Endothelial cell of hepatic sinusoid (primary cell): ENCODE results near the gene KCNIP3.

Source experiments
- in situ Hi-C: cut with HindIII; loops from 2 replicates; pipeline ENCODE4 v1.10.0; 2017; ENCODE audit warnings: low sequenced_read_pairs

Gene KCNIP3

DNA sequence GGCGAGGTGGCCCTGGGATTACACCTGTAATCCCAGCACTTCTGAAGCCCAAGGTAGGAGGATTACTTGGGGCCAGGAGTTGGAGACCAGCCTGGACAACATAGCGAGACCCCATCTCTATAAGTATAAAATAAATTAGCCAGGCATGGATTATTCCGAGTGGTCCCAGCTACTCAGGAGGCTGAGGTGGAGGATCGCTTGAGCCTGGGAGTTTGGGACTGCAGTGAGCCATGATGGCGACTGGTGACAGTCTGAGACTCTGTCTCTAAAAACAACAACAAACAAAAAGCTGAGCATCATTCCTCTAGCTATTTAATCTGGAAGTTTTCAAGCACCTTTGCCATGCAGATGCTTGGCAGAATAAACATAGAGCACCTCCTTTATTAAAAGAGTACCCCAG lies 83.6 kb downstream of the KCNIP3 start:
- in situ Hi-C loops, result no loop called here

DNA sequence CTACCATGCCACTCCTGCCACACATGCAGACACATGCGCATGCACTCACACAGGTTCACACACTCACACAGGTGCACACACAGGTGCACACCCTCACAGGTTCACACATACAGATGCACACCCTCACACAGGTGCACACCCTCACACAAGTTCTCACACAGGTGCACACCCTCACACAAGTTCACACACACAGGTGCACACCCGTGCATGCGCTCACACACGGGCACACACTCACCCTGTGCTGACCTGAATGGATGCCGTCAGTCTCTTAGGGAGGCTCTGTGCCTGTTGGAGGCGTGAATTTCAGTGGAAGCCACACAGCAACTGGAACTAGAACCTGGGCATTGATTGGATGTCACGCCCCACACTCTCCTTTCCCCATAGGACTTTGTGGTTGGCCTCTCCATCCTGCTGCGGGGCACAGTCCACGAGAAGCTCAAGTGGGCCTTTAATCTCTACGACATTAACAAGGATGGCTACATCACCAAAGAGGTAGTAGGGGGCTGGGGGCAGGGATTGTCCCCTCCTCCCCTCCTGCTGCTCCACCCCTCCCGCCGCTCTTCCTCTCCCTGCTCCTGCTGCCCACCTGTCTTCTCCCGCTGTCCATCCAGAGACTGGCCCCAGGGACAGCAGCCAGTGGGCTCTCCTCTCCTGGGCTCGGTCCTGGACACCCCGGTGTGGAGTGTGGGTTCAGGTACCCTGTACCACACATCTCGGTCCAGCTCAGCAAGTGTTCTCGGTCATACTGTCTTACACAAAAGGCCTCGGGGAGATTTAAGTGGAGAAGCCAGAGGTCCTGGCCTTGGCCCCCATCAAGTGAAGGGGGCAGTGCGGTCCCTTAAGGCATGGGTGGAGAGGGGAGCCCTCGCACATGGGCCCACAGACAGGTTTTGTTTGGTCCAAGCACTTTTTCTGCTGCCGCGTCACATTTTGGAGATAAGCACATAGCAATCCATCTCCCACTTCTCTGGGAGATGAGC lies 84.4 kb downstream of the KCNIP3 start:
- in situ Hi-C loops, result no loop called here

DNA sequence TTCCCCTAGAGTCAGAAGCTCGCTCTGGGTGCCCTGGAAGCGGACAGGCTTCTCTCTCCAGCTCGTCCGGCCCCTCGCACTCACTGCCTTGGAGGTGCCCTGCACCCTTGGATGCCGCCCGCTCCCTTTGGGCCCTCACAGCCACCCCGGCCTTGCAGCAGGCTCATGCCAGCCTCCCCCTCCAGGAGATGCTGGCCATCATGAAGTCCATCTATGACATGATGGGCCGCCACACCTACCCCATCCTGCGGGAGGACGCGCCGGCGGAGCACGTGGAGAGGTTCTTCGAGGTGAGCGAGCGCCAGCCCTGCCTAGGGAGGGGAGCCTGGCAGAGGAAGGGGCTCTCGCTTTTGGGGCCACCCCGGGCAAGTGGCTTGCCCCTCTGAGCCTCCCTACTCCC lies 85.0 kb downstream of the KCNIP3 start:
- in situ Hi-C loops, result no loop called here

DNA sequence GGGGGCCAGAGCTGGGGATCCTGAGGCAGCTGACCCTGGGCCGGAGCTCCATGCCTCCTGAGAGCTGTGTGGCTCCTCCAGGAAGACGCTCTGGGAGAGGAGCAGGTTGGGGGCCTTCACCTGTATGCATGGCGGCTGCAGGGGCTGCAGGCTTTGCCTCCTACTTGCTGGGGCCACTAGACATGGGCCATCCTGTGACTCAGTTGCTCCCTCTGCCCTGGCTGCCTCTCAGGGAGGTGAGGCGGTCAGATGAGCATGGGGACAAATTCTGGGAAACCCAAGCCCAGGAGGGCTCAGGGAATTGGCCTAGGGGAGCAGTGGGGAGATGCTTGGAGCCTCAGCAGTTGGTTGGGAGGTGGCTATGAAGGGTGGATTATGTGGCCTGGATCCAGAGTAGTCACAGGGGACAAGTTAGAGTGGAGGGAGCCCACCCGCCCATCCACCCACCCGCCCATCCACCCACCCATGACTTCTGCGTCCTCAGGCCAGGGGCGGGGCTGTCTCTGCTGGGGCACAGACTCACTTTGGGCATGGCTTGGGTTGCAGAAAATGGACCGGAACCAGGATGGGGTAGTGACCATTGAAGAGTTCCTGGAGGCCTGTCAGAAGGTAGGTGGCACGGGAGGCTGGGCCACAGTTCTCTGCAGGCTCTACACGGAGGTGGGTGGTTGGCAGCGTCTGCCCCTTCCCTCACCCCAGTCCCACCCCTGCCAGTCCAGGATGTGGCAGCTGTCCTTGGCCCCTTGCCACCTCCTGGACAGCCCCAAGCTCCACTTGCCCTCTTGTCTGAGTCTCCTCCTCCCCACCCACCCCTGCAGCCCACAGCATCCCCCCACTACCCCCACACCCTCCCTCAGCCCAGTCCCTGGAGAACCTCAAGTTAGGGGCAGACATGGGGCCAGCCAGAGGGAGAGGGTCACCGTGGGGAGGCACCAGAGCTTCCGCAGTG lies 85.8 kb downstream of the KCNIP3 start:
- in situ Hi-C loops, result no loop called here

DNA sequence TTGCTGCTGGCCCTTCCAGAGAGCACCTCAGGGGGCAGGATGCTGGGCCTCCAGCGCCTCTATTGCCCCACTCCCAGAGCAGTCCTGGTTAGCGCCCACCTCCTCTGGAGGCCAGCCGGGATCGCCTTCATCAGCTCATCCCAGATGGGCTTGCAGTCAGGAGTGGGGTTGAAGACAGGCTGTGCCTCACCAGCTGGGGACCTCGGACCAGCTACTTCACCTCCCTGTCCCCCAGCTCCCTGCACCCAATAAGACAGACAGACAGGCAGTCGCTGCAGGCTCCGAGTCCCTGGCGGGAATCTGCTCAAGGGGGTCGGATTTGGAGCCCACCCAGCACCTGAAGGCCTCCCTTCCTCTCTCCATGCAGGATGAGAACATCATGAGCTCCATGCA lies 86.5 kb downstream of the KCNIP3 start:
- in situ Hi-C loops, result no loop called here

DNA sequence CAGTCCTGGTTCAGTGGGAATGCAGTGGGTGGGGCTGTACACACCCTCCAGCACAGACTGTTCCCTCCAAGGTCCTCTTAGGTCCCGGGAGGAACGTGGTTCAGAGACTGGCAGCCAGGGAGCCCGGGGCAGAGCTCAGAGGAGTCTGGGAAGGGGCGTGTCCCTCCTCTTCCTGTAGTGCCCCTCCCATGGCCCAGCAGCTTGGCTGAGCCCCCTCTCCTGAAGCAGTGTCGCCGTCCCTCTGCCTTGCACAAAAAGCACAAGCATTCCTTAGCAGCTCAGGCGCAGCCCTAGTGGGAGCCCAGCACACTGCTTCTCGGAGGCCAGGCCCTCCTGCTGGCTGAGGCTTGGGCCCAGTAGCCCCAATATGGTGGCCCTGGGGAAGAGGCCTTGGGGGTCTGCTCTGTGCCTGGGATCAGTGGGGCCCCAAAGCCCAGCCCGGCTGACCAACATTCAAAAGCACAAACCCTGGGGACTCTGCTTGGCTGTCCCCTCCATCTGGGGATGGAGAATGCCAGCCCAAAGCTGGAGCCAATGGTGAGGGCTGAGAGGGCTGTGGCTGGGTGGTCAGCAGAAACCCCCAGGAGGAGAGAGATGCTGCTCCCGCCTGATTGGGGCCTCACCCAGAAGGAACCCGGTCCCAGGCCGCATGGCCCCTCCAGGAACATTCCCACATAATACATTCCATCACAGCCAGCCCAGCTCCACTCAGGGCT lies 87.9 kb downstream of the KCNIP3 start:
- in situ Hi-C loops, result no loop called here

DNA sequence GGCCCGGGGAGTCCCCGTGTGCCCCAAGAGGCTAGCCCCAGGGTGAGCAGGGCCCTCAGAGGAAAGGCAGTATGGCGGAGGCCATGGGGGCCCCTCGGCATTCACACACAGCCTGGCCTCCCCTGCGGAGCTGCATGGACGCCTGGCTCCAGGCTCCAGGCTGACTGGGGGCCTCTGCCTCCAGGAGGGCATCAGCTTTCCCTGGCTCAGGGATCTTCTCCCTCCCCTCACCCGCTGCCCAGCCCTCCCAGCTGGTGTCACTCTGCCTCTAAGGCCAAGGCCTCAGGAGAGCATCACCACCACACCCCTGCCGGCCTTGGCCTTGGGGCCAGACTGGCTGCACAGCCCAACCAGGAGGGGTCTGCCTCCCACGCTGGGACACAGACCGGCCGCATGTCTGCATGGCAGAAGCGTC lies 88.4 kb downstream of the KCNIP3 start:
- in situ Hi-C loops, result no loop called here

DNA sequence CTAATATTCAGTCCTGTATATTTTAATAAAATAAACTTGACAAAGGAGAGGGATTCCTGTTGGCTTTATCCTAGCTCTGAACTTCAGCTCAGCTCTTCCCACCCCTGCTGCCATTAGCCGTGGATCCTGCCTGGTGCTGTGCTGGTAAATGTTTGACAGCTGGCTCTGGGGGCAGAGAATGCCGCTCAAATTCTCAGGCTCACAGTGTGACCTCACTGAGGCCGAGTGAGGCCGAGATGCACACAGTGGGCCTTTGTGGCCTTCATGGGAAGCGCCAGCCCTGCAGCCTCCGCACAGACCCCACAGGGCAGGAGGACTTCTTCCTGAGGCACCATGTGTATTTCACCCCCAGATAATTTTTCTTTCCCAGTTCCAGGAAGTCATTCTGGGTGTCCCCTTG lies 88.9 kb downstream of the KCNIP3 start:
- in situ Hi-C loops, result no loop called here

DNA sequence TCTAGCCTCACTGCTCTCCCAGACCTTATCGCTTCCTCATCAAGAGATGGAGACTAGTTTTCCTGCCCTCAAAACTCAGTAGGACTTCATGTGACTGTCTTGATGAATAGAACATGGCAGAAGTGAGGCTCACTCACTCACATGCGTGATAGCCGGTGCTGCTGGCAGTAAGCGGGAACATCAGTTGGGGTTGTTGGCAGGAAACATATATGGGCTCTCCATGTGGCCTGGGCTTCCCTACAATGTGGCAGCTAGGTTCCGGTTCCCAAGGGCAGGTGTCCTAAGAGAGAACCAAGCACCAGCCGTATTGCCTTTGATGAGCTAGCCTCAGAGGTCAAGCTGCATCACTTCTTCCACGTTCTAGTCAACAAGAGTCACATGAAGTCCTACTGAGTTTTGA lies 90.2 kb downstream of the KCNIP3 start:
- in situ Hi-C loops, result no loop called here

DNA sequence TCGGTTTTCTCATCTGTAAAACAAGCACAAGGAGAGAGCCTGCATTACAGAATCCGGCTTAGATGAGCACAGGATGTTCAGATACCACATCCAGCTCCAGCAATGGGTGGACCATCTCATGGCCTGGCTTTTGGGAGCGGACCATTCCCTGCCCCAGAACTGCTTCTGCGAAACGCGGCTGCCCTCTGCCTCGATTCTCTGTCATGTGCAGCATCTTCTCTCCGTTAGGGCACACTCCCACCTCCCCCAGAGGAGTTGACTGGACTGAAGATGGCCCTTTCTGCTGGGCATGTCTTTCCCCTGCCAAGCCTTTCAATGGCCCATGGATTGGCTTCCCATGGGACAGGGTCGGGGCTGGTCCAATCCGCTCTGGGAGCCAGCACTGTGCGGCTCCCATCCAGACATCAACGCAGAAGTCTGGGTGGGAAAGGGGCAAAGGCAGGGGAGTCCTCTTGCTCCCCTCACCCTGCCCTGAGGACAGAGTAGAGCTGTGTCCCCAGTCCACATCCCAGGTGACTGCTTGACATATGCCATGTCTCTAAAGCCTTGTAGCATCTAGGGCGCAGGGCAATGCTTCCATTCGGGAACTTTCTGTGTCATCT lies 91.0 kb downstream of the KCNIP3 start:
- in situ Hi-C loops, result no loop called here

DNA sequence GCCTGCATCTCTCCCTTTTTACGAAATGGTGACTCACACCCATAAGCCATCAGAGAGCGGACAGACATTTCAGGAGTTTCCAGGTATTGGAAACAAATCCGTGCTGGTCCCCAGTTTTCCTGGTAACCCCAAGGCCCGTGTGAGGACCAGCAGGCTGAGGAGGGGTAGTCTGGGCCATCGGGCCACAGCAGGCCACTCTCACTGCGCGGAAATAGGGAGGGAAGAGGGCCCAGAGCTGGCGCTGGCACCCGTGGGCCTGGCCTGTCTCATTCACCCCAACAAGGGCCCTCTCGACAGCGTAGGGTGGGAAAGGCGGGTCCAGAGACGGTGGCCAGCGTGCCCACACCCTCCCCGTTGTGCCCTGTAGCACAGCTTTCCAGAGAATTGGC lies 91.7 kb downstream of the KCNIP3 start:
- in situ Hi-C loops, result no loop called here

DNA sequence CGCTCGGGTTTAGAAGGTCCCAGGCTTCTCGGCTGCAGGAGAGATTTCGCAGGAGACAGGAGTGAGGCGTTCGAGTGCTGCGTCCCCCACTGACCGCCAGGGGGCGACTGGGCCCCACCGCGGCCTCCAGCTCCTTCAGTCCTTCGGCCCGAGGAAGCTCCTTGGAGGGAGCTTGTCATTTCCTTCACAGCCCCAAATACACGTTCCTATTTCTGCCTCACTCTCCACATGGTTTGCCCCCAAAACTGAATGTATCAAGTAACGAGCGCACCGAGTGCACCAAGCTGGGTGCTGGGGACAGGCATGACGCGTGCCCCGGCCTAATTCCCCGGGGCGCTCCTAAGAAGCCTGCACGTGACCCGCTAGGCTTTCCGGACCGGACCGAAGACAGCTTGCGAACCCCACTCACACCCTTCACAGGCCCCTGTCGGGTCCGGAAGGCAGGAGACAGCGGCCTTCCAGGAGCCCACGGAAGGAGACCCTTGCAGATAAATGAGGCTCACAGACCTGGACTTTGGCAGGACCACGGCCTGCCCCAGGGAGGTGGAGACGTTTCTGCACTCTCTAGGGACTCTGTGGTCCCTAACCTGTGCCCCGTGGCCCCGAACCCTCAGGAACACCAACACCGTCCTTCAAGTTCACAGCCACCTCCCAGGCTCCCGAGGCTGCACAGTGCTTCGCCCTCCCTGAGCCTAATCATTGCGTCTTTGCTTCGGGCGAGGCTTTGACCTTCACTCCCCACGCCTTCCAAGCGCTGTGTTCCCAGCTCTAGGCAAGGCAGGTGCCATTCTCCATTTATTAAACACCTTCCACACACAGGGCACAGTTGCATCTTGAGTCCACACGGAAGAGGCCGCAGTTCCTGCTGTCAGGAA lies 92.3 kb downstream of the KCNIP3 start:
- in situ Hi-C loops, result no loop called here

DNA sequence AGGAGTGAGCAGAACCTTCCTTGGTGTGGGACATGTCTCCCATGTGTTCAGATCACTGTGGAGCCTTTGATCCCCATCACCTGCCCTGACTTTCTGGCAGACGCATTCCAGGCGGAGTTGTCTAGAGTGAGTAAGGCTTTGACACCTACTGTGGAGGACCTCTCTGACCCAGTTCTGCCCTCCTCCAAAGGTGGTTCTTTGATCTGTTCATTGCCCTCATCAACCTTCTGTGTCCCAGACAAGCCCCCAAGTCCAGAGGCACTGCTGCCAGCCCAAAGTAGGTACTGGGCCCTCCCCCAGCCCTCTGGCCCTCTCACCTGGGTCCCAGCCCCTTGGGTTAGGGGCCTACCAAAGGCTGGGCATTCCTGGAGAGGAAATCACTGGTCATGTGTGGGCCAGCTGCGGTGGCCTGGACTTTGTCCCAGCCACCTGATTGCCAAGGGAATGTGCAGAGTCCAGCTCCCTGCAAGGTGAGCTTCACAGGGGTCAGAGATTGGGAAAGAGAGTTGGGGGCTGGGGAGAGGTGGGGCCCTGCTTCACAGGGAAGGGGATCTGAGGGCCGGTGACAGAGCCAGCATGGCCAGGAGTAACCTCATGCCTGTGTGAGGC lies 93.2 kb downstream of the KCNIP3 start:
- in situ Hi-C loops, result no loop called here

DNA sequence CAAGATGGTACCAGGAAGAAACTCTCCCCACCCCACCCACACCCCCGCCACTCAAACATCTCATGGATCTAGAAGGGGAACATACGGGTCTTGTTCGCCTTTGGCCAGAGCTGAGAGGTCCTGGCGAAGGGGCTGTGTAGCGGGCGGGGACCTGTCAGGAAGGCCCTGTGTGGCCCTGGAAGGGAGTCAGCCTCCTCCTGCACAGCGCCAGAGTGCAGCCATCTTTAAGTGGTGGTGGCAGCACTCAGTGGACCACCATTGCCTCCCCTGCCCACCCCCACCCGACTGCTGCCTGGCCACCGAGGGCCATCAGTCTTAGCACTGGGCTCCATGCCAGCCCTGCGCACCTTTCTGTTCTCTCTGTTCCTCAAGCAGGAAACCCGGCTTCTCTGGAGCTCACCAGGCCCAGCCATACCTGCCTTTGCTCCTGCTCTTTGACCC lies 93.8 kb downstream of the KCNIP3 start:
- in situ Hi-C loops, result no loop called here

DNA sequence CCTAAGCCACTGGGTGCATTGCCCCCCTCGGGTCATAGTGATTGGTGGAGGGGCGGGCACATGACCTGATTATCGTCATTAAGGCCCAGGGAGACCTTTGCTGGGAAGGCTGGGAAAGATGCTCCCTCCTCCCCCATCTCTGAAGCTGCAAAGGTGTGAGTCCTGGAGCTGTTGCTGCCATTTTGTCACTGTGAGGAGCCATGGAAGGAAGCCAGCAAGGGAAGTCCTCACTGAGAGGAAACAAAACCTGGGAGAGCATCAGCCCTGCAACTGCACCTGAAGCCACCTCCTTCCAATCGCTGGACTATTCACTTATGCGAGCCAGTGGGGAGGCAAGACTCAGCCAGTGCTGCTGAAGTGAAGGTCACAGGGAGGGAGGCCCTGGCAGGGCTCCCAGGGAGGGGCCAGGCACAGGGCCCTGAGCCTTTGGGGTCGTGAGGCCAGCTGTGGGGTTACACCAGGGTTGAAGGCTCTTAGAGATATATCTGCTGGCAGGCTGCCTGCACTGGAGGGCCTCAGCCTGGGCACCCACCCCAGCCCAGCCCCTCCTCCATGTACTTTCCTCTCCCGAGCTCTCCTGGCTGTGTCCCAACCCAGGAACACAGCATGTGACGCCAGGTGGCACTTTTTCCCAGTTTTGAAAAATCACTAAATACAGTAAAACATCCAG lies 94.6 kb downstream of the KCNIP3 start:
- in situ Hi-C loops, result no loop called here

DNA sequence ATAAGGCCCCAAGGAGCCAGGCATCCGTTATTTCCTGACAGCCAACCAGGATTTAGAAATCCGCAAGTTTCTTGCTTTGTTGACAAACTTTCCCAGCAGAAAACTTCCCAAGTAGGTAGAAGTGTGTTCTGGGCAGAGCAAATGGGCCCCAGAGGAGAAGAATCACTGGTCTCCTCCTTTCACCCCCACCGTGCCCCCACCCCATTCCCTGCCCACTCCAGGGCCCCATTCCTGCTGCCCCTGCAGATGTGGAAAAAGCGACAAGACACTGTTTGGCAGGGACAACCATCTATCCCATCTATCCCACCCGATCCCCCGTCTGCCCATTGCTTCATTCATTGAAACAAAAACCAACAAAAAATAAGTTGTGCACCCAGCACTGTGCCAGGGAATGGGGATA lies 95.2 kb downstream of the KCNIP3 start:
- in situ Hi-C loops, result no loop called here

DNA sequence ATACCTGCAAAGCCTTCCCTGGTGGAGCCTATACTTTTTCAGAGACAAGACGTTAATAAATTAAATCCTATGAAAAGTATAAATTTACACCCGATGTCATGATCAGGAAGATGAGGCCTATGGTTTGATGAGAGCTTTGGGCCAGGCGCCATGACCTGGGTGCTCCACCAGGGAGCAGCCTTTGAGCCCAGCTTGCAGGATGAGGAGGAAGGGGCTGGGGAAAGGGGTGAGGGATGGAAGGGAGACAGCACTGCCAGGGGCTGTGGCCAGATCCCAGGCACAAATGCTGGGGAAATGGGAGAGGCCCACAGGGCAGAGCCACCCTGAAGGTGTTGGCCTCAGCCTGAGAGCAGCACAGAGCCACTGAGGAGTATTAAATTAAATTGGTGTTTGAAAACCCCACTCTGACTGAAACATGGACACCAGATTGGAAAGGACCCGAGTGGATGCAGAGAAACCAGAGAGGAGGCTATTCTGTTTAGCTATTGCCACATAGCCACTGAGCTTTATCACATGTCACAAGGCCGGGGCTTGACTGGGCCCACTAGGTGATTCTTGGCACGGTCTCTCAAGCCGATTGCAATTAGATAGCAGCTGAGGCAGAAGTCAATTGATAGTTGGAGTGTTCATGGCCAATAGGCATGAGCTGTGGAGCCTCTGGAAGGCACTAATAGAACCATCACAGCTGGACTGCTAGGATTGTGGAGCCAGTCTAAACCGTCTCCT lies 95.7 kb downstream of the KCNIP3 start:
- in situ Hi-C loops, result no loop called here

DNA sequence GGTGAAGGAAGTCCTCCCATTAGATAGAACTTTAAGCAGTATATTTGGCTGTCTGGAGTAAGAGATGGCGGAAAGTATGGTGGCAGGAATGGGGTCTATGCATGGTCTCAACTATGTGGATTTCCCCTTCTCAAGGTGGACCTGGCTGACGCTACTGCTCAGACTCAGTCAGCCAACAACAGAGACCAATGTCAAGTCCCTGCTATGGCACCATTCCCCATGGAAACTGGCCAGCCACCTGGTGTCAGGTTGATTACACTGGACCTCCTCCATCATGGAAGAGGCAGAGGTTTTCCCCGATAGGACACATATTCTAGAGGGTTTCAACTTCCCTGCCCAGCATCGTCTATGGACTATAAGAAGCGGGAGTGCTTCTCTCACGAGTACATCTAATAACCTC lies 96.8 kb downstream of the KCNIP3 start:
- in situ Hi-C loops, result no loop called here
